ENCODE measurements around the gene KISS1.
"Not testable (repeated sequence)": the region's sequence is repeated elsewhere in the genome, so short reads cannot be mapped to it uniquely, and the experiment has no call there.

The KISS1 gene

DNA sequence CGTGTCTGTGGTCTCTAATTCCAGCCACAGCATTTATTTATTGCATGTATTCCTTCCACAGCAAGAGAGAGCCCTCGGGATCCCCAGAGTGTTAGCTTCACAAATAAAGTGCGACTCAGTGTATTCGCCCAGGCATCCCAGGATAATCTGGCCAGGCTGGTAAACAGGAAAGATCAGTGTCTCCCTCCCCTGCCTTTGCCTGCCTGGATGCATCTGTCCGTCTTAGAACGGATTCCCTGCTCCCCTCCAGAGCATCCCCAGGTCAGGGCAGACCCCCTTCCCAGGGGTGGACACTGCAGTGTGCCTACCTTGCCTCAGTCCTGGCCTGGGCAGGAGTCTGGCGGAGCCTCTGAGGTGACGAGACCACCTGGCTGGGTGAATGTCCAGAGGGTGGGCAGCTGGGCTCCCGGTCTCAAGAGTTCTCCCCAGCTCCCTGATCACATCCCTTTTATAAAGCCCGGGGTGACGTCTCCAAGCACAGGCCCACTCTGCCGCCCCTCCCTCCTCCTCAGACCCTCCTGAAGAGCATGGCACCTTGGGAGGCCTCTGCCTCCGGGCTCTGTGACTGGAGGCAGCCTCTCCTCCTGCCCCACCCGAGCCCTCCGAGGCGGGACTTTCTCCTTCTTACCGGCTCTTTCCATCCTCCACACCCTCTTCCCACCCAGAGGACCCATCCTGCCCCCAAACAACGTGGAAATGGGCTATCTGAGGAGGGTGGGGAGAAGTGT is at the start of gene KISS1:
KISS1 (minus strand) TSS at position 424 of the 728 bp plus-strand sequence. CDS start 3,615 bp downstream, outside the sequence.
- peak; percentile 33 for DNase-seq

GRCh38 chr1:204242920-204243319 is 46.6 kb upstream of the KISS1 start:
- no peak for DNase-seq

- no peak for DNase-seq
These were observed 45.6 kb upstream of the KISS1 start for GRCh38 chr1:204241914-204242313.

DNA sequence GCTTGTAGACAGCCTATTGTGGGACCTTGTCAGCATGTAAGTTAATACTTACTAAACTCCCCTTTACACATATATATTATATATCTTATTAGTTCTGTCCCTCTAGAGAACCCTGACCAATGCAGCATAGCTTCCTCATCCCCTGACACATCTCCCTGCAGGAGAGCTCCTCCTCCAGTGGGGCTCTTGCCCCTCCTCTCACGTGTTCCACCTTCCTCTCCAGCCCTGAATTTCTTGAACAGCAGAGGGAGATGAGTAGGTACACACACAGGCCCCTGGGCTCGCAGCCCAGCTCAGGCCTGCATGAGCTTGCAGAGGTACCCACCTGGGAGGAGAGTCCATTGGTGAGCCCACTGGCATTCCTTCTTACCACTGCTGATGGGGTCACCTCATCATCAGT is 44.8 kb upstream of the KISS1 start:
- DNase-seq: no peak

DNA sequence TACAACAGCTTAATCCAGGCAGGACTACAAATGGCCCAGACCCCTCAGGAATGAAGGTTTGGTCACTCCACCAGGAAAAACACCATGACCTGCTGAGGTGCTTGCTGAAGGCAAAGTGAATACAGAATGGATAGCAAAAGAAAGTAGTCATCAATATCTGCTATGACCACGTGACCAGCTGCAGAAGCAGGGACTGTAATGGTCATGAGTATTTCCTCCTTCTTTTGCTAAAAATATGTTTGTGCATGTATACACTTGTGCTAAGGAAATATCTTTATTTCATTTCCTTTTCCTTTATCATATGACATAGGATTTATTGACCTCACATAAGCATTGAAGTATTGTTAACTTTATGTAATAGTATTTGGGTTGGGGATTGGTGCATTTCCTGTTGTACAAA is 43.9 kb upstream of the KISS1 start:
- no peak for DNase-seq

- not testable (repeated sequence) for DNase-seq
These were observed 43.1 kb upstream of the KISS1 start for GRCh38 chr1:204239401-204239800.

DNA sequence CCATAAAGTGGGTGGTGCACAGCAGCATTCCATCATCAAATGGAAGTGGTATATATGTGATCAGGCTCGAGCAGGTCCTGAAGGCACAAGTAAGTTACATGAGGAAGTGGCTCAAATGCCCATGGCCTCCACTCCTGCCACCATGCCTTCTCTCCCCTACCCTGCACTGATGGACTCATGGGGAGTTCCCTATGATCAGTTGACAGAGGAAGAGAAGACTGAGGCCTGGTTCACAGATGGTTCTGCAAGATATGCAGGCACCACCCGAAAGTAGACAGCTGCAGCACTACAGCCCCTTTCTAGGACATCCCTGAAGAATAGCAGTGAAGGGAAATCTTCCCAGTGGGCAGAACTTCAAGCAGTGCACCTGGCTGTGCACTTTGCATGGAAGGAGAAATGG is 42.2 kb upstream of the KISS1 start:
- DNase-seq: not testable (repeated sequence)

DNA sequence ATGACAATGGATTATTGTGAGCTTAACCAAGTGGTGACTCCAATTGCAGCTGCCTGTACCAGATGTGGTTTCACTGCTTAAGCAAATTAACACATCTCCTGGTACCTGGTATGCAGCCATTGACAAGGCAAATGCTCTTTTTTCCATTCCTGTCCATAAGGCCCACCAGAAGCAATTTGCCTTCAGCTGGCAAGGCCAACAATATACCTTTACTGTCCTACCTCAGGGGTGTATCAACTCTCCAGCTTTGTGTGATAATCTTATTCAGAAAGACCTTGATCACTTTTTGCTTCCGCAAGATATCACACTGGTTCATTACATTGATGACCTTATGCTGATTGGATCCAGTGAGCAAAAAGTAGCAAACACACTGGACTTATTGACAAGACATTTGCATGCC is 41.2 kb upstream of the KISS1 start:
- DNase-seq: not testable (repeated sequence)

DNA sequence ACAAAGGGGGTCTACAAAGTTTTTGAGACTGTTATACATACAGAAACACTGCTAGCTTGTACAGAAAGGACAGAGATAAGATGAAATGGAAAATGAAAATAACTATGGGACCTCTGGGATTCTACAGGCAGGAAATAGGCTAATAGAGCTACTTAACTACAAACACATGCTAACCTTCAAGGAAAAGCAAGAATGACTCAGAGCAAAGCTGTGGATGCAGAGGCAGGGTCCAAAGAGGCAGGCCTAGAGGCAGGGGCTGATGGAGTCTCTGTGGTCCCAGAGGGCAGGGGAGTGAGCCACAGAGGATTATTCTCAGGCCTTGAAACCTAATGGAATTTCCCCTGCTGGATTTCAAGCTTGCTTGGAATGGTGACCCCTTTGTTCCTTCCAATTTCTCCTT is 36.2 kb upstream of the KISS1 start:
- no peak for DNase-seq

GRCh38 chr1:204230211-204230610 is 33.9 kb upstream of the KISS1 start:
- no peak for DNase-seq

DNA sequence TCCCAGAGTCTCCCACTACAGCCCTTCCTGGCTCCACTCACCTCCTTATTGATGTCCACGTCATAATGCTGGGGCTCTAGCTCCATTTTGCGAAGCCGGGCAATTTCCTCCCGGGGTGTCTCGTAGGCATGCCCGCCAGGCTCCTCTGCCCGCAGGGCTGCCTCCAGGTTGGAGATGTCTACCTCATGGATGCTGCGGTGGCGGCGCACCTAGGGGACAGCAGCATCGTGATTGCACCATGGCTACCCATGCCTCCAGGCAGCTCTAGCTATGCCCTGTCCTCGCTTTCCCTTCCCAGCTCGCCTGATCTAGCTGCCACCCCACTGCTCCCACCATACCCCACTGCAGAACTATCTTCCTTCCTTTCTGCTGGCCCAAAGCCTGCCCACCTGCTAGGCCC is 32.6 kb upstream of the KISS1 start:
- DNase-seq: no peak

DNA sequence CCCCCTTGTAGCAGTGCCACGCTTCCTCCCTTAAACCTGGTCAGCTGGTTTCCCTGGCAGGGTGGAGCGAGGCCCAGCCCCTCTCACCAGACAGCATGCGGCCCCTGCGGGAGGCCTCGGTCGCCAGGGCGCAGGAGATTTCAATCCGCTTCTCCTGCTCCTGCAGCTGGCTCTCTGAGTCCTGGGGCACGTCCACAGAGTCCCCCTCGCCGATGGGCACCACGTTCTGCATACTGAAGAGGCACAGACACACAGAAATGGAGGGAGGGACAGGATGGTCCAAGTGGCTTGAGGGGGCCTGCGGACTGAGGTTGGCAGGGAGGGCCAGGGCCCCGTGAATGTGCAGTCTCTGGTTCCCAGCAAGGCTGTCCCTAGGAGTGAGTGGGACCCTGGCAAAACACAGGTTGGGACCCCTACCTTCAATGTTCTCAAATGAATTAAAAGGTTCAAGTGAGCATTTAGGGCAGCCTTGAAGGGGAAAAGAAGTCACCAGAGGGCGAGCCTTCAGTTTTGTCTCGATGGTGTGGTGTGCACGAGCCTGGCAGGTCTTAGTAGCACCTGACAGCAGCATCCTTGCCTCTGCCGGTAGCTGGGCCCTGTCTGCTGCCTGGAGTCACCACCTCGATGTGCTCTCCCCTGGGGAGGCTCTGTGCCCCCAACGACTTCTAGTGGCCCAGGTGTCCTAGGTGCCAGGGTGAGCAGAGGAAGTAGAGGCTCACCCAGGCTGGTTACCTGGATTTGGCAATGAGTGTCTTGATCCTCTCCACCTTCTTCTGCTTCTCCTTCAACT is 31.9 kb upstream of the KISS1 start:
- no peak for DNase-seq

DNA sequence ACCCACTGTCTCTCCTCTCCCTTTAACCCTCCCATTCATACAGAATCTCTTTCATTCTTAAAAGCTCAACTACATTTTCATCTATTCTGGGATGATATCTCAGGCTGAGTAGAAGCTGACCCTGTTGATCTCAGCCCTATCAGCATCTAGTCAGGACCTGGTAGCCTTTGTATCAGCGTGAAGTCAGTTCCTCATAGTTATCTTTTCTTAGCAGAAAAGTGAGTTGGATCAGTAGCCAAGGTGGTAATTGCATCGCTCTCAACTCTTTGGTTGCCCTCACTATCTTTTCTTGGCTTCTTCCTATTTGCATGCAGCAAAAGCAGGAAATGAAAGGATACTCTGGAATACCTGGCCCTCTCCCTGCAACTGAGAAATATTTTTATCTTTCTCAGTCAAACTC is 31.1 kb upstream of the KISS1 start:
- DNase-seq: no peak

DNA sequence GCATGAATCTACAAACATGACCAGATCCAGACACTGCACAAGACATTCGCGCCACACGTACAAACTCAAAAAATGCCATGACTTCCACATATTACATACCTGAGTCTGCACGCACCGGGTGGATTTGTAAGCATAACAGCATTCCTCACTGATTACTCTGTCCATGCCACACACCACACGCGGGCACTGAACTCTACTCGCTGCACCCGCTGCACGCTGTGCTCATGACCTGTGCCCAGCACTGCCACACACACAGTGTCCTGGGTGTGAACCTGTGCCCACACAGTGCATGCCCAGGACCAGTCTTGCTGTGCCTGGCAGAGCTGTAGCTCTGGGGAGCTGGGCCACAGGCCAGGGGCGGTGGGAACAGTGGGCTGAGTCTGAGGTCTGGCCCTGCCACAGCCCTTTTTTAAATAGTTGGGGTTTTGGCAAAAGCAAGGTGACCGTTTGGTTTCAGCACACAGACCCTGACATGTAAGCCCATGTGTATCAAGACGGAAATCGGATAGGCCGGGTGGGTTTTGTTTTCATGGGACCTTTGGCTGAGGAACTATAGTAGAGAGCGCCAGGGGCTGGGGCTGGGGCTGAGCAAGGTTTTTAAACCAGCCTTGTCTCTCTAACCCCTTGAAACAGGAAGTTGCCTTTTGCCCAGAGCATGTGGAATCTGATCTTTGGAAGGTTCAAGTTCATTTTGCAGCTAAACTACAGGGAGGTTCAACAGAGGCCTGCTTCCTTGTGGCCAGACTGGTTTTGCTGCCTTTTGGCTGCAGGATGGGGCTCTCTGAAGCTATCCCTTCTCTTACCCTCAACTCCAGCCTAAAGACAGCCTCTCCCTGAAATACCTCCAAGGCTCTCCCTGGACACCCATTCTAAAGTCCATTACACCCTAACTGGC is 29.8 kb upstream of the KISS1 start:
- DNase-seq: no peak

DNA sequence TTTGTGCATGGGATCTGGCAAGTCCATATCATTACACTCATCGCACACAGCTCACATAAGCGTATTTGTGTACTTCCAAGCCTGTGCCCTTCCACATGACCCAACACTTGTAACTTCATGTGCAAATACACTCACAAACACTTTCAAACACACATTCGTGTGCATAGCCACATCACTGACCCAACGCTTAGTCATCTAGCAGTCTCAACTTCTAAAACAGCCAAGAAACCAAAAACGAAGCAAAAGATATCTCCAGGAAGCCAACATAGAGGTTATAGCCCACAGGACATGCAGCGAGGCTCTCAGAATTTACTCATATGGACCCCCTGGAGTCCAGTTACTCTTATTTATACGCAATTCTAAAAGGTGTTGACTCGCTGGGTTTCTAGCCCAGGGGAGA is 28.4 kb upstream of the KISS1 start:
- no peak for DNase-seq

DNA sequence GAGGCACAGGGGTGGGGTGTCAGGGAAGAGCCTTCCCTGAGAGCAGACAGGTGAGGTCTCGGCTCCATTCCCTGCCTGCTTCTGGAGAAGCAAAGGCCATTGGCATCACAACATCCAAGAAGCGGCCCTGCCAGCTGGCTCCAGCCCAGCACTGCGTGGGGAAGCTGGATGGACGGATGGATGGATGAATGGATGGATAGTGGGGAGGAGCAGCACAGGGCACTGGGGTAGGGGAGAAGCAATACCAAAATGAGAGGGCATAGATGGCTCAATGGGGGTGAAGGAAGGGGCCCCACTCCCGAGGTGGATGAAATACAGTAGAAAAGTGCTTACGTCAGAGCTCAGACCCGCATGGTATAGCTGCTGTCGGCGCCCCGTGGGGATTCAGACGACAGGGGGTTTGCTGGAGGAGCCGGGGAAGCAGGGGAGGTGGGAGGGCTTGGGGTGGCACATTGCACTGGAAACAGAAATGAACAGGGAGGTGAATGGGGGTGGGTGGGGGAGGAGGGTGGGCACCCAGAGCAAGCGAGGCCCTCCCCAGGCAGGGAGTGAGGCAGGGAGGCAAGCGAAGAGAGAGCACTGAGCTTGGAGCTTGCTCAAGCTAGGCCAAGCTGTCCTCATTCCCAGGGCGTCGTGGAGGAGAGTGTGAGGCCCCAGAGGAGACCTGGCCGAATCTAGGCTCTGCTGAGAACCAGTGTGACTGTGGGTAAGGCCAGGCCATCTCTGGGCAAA is 27.0 kb upstream of the KISS1 start:
- no peak for DNase-seq

DNA sequence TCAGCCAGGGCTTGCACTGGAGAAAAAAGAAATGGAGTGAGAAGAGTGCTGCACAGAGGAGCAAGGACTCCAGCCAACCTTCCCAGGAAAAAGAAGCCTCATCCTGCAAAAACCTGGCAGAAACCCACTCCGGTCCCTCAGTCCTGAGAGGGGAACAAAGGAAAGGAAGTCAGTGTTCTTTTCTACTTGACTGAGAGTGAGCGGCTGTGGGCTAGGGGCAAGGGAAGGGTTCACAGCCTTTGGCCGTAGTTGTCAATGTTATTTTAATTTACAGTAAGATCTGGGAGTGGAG is 26.4 kb upstream of the KISS1 start:
- DNase-seq: no peak

DNA sequence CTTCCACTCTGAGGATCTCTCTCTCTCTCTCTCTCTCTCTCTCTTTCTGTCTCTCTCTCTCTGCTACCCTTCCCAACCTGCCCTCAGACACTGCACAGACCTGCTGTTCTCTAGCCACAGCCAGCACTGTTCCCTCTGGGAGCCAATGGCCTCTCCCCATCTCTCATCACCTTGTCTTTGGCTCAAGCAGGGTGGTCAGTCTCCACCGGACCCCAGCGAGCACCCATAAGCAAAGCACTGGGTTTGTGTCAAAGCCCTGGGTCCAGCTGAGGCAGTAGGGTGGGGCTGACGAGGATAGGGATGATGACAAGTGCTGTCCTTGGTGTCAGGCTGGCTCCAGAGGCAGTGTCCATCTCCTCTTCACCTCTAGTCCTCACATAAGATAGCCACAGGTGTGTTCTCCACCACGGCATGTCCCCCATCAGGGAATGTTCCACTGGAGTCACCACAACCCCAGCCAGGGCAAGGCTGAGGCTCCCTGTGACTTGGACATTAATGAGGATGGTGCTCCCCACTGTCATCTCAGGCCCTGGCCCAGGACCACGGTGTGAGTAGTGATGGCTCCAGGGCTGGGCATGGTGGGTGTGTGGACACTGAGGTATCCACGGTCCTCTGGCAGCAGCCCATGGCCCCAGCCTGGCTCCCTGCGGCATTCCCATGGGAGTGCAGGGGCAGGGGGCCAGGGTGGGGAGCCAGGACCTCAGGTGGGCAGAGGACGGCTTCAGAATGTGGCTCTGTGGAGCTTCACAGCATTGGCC is 25.9 kb upstream of the KISS1 start:
- DNase-seq: no peak

DNA sequence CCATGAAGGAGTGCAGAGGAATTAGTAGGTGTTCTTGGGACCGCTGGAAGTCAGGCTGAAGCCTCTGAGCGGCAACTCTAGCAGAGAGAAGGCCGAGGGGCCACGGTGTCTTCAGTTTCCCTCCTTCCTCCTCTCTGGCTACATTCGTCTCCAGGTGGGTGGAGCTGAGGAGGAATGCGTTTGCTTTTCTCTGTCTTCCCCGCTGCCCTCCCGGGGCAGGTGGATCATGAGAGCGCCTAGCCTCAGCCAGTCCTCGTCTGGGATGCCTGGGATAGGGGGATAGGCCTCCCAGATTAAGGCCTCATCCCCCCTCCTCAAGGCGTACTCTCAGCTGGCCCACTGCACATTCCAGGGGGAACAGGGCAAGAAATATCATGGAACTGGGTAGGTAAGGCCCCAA is 25.0 kb upstream of the KISS1 start:
- no peak for DNase-seq

DNA sequence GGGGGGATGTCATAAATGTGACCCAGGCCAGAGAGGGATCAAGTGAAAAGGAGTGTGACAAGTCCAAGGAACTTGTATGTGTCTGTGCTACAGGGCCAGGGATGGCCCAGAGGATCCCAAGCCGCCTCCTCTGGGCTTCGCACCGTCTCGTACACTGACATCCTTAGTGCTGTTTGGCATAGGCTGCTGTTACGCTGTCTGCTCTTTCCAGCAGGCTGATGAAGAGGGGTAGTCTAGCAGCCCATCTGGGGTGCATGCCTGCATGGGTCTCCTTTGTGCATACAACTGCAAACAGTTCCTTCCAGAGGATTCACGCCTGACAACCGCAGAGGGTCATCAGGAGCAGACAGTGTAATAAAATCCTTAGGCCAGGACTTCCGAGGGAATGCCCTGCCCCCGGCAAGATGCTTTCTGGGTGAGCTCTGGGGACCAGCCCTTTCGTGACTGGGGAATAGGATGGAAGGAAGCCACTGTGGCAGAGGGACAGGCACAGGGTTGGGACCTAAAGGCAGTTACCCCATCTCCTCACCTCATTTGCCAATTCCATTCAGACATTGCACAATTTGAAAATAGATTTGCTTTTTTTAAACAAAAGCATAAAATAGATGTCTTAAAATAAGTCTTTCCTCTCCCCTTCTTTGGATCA is 23.8 kb upstream of the KISS1 start:
- no peak for DNase-seq

DNA sequence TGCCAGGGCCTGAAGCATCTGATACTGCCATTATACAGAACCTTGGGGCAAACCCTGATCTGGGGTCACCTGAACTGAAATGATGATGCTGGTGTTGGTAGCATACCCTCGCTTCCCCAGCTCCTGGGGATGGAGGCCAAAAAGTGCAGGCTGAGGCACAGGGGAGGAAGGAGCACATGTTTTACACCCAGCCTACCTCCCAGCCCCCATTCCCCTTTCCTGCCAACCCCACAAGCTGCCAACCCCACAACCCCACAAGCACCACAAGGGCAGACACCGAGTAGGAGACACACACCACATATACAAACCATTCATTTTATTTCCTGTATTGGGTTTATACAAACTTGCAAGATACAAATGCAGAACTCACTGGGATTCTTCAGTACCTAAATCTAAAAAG is 22.3 kb upstream of the KISS1 start:
- DNase-seq: no peak

GRCh38 chr1:204217648-204218000 is 21.3 kb upstream of the KISS1 start:
- DNase-seq: no peak

Measured in right forelimb (tissue), 1 donor.